Peyer's patch (tissue), 4 donors: ENCODE measurements around the gene LRRC15. TPM values are rescaled to one million over a fixed set of nuclear protein-coding genes. Genes with fewer than 3 reads are reported as not detected.

Source experiments
- DNase-seq, 3 donors: peaks; one replicate each; pipeline ENCODE4 v3.0.0-alpha.2; 2017 to 2019
- H3K27ac ChIP-seq, 4 donors: fragments of 200-600 bp; sonication (generic); one replicate each; pipeline ENCODE4 v1.5.1; 2016 to 2019
- H3K27me3 ChIP-seq, 2 donors: fragments of 200-600 bp; sonication (generic); one replicate each; pipeline ENCODE4 v1.5.1; 2019
- H3K36me3 ChIP-seq, 3 donors: fragments of 200-600 bp; sonication (generic); one replicate each; pipeline ENCODE4 v1.5.1; 2016 to 2019
- H3K4me1 ChIP-seq, 4 donors: fragments of 200-600 bp; sonication (generic); one replicate each; pipeline ENCODE4 v1.5.1; 2016 to 2019
- H3K4me3 ChIP-seq, 4 donors: fragments of 200-600 bp; sonication (generic); 1 replicate in 3 of 4; 2 replicates in 1 of 4; pipeline ENCODE4 v1.5.1; 2016 to 2019; ENCODE audit warnings: mild to moderate bottlenecking in 1 of 4
- H3K9me3 ChIP-seq, 4 donors: fragments of 200-600 bp; sonication (generic); one replicate each; pipeline ENCODE4 v1.5.1; 2016 to 2019; ENCODE audit warnings: mild to moderate bottlenecking in 1 of 4
- CTCF ChIP-seq, 6 experiments: fragments of 450-650 bp in 4 of 6; fragments of 200-600 bp in 2 of 6; sonication (generic) in 1 of 6; IDR thresholded peaks; one replicate each; pipeline ENCODE4 v1.5.1; 2017 to 2019; ENCODE audit warnings: antibody characterized with exemption in 6 of 6, mild to moderate bottlenecking in 3 of 6, moderate library complexity in 1 of 6
- POLR2A ChIP-seq, 2 donors: fragments of 450-650 bp; IDR thresholded peaks; one replicate each; pipeline ENCODE4 v1.5.1; 2017; ENCODE audit warnings: antibody characterized with exemption in 2 of 2, mild to moderate bottlenecking in 2 of 2, moderate library complexity in 2 of 2
- total RNA-seq, 4 donors: library from RNA; depleted of rRNA; stranded (reverse); fragments of >200 nt; gene quantifications; one replicate each; pipeline ENCODE4 v1.1.0, GENCODE V29; 2016

The LRRC15 gene
- total RNA-seq, 4 donors from 2014 or later = 0.28 TPM; not detected in 3

- H3K36me3 ChIP-seq = no peaks in the 10 kb centered on the region
- TF ChIP-seq CTCF (IDR thresholded peaks at IDR 0.05) (no peak), POLR2A (IDR thresholded peaks at IDR 0.05) (no peak)
- H3K4me3 ChIP-seq = no peak overlapping the region
- peaks cover 0 to 7% (median 0%) of the 10 kb centered on the region in 4 donors for H3K9me3 ChIP-seq
- H3K27me3 ChIP-seq = no peaks in the 10 kb centered on the region
- peaks cover 0 to 16% (median 0%) of the 10 kb centered on the region in 4 donors for H3K4me1 ChIP-seq
- DNase-seq = no peak
- H3K27ac ChIP-seq = peak overlapping the region in 1 of 4 donors; percentile 60
These were observed 55.0 kb downstream of the LRRC15 start for GRCh38 chr3:194314388-194315068.

- H3K36me3 ChIP-seq = no peaks in the 10 kb centered on the region
- H3K27ac ChIP-seq = peak overlapping the region in 1 of 4 donors; percentile 36
- TF ChIP-seq CTCF (IDR thresholded peaks at IDR 0.05) = no peak
- TF ChIP-seq POLR2A (IDR thresholded peaks at IDR 0.05) = no peak
- H3K9me3 ChIP-seq = peaks cover 0 to 6% (median 0%) of the 10 kb centered on the region in 4 donors
- no peaks in the 10 kb centered on the region for H3K27me3 ChIP-seq
- no peak overlapping the region for H3K4me3 ChIP-seq
- DNase-seq = peak in 1 of 3 donors; percentile 50
- peaks cover 0 to 16% (median 0%) of the 10 kb centered on the region in 4 donors for H3K4me1 ChIP-seq
These were observed 55.8 kb downstream of the LRRC15 start for GRCh38 chr3:194313560-194314387.

GRCh38 chr3:194312743-194313281, 56.7 kb downstream of the LRRC15 start:
- no peak for DNase-seq
- no peak overlapping the region for H3K4me3 ChIP-seq
- H3K36me3 ChIP-seq = no peaks in the 10 kb centered on the region
- peaks cover 0 to 16% (median 0%) of the 10 kb centered on the region in 4 donors for H3K4me1 ChIP-seq
- no peaks in the 10 kb centered on the region for H3K27me3 ChIP-seq
- no peaks in the 10 kb centered on the region for H3K9me3 ChIP-seq
- no peak for TF ChIP-seq POLR2A (IDR thresholded peaks at IDR 0.05)
- TF ChIP-seq CTCF (IDR thresholded peaks at IDR 0.05) = no peak
- H3K27ac ChIP-seq = peak overlapping the region in 3 of 4 donors; percentile 12 to 49 (median 36)

- H3K4me3 ChIP-seq = no peak overlapping the region
- H3K36me3 ChIP-seq = no peaks in the 10 kb centered on the region
- no peaks in the 10 kb centered on the region for H3K27me3 ChIP-seq
- H3K27ac ChIP-seq = peak overlapping the region in 1 of 4 donors; percentile 36
- DNase-seq = no peak
- H3K4me1 ChIP-seq = peaks cover 0 to 16% (median 1%) of the 10 kb centered on the region in 4 donors
- no peaks in the 10 kb centered on the region for H3K9me3 ChIP-seq
- TF ChIP-seq CTCF (IDR thresholded peaks at IDR 0.05) (no peak), POLR2A (IDR thresholded peaks at IDR 0.05) (no peak)
These were observed 57.3 kb downstream of the LRRC15 start for GRCh38 chr3:194312186-194312742.

- TF ChIP-seq POLR2A (IDR thresholded peaks at IDR 0.05) = no peak
- TF ChIP-seq CTCF (IDR thresholded peaks at IDR 0.05) = no peak
- Histone ChIP-seq H3K27ac (no peak overlapping the region), H3K4me1 (peaks cover 0 to 15% (median 5%) of the 10 kb centered on the region in 4 donors), H3K36me3 (no peaks in the 10 kb centered on the region), H3K27me3 (no peaks in the 10 kb centered on the region), H3K4me3 (no peak overlapping the region), H3K9me3 (no peaks in the 10 kb centered on the region)
- DNase-seq = no peak
These were observed 58.5 kb downstream of the LRRC15 start for GRCh38 chr3:194311000-194311399.
